OCI-LY3 (cell line): ENCODE measurements around the gene VENTX.

ENCODE experiments used
- CTCF ChIP-seq: fragments of 200-600, 300-600 bp; sonication (generic); IDR thresholded peaks from 2 replicates; pipeline ENCODE4 v1.5.1; 2014; ENCODE audit warnings: antibody characterized with exemption, low read length, low read depth
- EZH2phosphoT487 ChIP-seq: fragments of 200-600 bp; shearing (Covaris generic); IDR thresholded peaks from 2 replicates; pipeline ENCODE4 v1.6.1; 2018; ENCODE audit warnings: antibody characterized with exemption, mixed run types, low read depth

- TF ChIP-seq CTCF, result peak; percentile 40
- no peak for TF ChIP-seq EZH2phosphoT487
Observed at GRCh38 chr10:133275684-133276092, 38.0 kb downstream of the VENTX start.
